Trophoblast cell (in vitro differentiated cells and primary cell): ENCODE data around the gene BATF3.

Source experiments
- DNase-seq, 2 donors: peaks; one replicate each; pipeline ENCODE4 v3.0.0-alpha.2; 2016
- H2AFZ ChIP-seq: 2 replicates; pipeline ENCODE4 v1.6.1; 2013; ENCODE audit warnings: low read length, moderate library complexity, mild to moderate bottlenecking; ENCODE audit not compliant: insufficient read depth, poor library complexity
- H2AK5ac ChIP-seq: 2 replicates; pipeline ENCODE4 v1.6.1; 2013; ENCODE audit warnings: mild to moderate bottlenecking, low read length
- H2BK120ac ChIP-seq: 2 replicates; pipeline ENCODE4 v1.6.1; 2013; ENCODE audit warnings: low read length, mild to moderate bottlenecking, moderate library complexity; ENCODE audit not compliant: insufficient read depth, poor library complexity
- H2BK12ac ChIP-seq: 2 replicates; pipeline ENCODE4 v1.6.1; 2013; ENCODE audit warnings: mild to moderate bottlenecking, low read length, moderate library complexity
- H2BK5ac ChIP-seq: 2 replicates; pipeline ENCODE4 v1.6.1; 2013; ENCODE audit warnings: low read length, low read depth, moderate library complexity, mild to moderate bottlenecking; ENCODE audit not compliant: poor library complexity
- H3K14ac ChIP-seq: 2 replicates; pipeline ENCODE4 v1.6.1; 2013; ENCODE audit warnings: mild to moderate bottlenecking, low read length
- H3K18ac ChIP-seq: 2 replicates; pipeline ENCODE4 v1.6.1; 2013; ENCODE audit warnings: mild to moderate bottlenecking, low read length
- H3K23ac ChIP-seq: 2 replicates; pipeline ENCODE4 v1.6.1; 2013; ENCODE audit warnings: low read length
- H3K27ac ChIP-seq: 2 replicates; pipeline ENCODE4 v1.5.1; 2013; ENCODE audit warnings: low read depth, mild to moderate bottlenecking, inconsistent platforms, low read length, moderate library complexity
- H3K27me3 ChIP-seq: 2 replicates; pipeline ENCODE4 v1.6.1; 2013; ENCODE audit warnings: inconsistent platforms, mild to moderate bottlenecking, low read length, moderate library complexity; ENCODE audit not compliant: insufficient read depth
- H3K36me3 ChIP-seq, 2 experiments: 1 replicate in 1 of 2; 2 replicates in 1 of 2; pipeline ENCODE4 v1.6.1; 2013; ENCODE audit warnings: low read length in 2 of 2, mild to moderate bottlenecking in 2 of 2, moderate library complexity in 1 of 2; ENCODE audit not compliant: insufficient read depth in 2 of 2, control insufficient read depth in 1 of 2
- H3K4ac ChIP-seq: 2 replicates; pipeline ENCODE4 v1.6.1; 2013; ENCODE audit warnings: low read depth, mild to moderate bottlenecking, low read length, moderate library complexity
- H3K4me1 ChIP-seq, 2 experiments: 1 replicate in 1 of 2; 2 replicates in 1 of 2; pipeline ENCODE4 v1.6.1; 2013; ENCODE audit warnings: low read length in 2 of 2, mild to moderate bottlenecking in 2 of 2, moderate library complexity in 1 of 2; ENCODE audit not compliant: insufficient read depth in 2 of 2, control insufficient read depth in 1 of 2
- H3K4me2 ChIP-seq: 2 replicates; pipeline ENCODE4 v1.6.1; 2013; ENCODE audit warnings: inconsistent platforms, mild to moderate bottlenecking, low read length, moderate library complexity
- H3K4me3 ChIP-seq: 2 replicates; pipeline ENCODE4 v1.5.1; 2013; ENCODE audit warnings: mild to moderate bottlenecking, low read depth, low read length, inconsistent platforms
- H3K79me1 ChIP-seq: one replicate; pipeline ENCODE4 v1.6.1; 2013; ENCODE audit warnings: low read length
- H3K79me2 ChIP-seq: 2 replicates; pipeline ENCODE4 v1.6.1; 2013; ENCODE audit warnings: low read length, mild to moderate bottlenecking; ENCODE audit not compliant: control insufficient read depth, insufficient read depth, poor library complexity
- H3K9ac ChIP-seq: 2 replicates; pipeline ENCODE4 v1.6.1; 2013; ENCODE audit warnings: mild to moderate bottlenecking, low read length
- H3K9me3 ChIP-seq: 2 replicates; pipeline ENCODE4 v1.6.1; 2013; ENCODE audit warnings: low read depth, mild to moderate bottlenecking, control low read depth, inconsistent platforms, low read length; ENCODE audit not compliant: insufficient read depth
- H4K12ac ChIP-seq: 2 replicates; pipeline ENCODE4 v1.6.1; 2013; ENCODE audit warnings: low read depth, mild to moderate bottlenecking, low read length, moderate library complexity
- H4K8ac ChIP-seq: 2 replicates; pipeline ENCODE4 v1.6.1; 2013; ENCODE audit warnings: low read depth, mild to moderate bottlenecking, low read length, moderate library complexity
- H4K91ac ChIP-seq: one replicate; pipeline ENCODE4 v1.6.1; 2013; ENCODE audit warnings: low read depth, mild to moderate bottlenecking, low read length, moderate library complexity
- WGBS: extraction: QIAGEN DNeasy Blood & Tissue Kit; methylation state at CpG from one replicate; pipeline ENCODE4 v1.1.7; 2013; ENCODE audit warnings: missing lambda C conversion rate; ENCODE audit not compliant: insufficient read length, insufficient coverage; ENCODE audit errors: extremely low coverage; 5-methylcytosine and 5-hydroxymethylcytosine counted together

Gene BATF3

GRCh38 chr1:212700223-212700891 lies 717 bp upstream of the BATF3 start:
- H3K23ac ChIP-seq = no peak overlapping the region
- WGBS = no CpG with 5 or more reads among the region's 56 CpGs
- no peak overlapping the region for H4K91ac ChIP-seq
- DNase-seq = peak; percentile 26 to 44
- H2BK12ac ChIP-seq = no peak overlapping the region
- H4K12ac ChIP-seq = no peak overlapping the region
- H3K79me1 ChIP-seq = no peaks in the 10 kb centered on the region
- H3K4me3 ChIP-seq = peak overlapping the region; percentile 66
- no peaks in the 10 kb centered on the region for H3K79me2 ChIP-seq
- H3K18ac ChIP-seq = no peak overlapping the region
- H4K8ac ChIP-seq = no peak overlapping the region
- H3K4ac ChIP-seq = no peak overlapping the region
- H3K9me3 ChIP-seq = peaks cover 3% of the 10 kb centered on the region
- no peak overlapping the region for H3K14ac ChIP-seq
- no peak overlapping the region for H2AFZ ChIP-seq
- H2BK5ac ChIP-seq = no peak overlapping the region
- no peak overlapping the region for H3K27ac ChIP-seq
- no peak overlapping the region for H3K9ac ChIP-seq
- H3K4me1 ChIP-seq = peaks cover 13 to 14% of the 10 kb centered on the region in 2 experiments
- H3K4me2 ChIP-seq = peak overlapping the region; percentile 92
- no peaks in the 10 kb centered on the region for H3K36me3 ChIP-seq
- no peak overlapping the region for H2BK120ac ChIP-seq
- no peak overlapping the region for H2AK5ac ChIP-seq
- peaks cover 37% of the 10 kb centered on the region for H3K27me3 ChIP-seq

GRCh38 chr1:212699104-212699624 lies 476 bp downstream of the BATF3 start:
- Histone ChIP-seq H3K18ac (no peak overlapping the region), H3K79me1 (no peaks in the 10 kb centered on the region), H2BK12ac (no peak overlapping the region), H3K27me3 (peaks cover 37% of the 10 kb centered on the region), H3K4me1 (peaks cover 13 to 14% of the 10 kb centered on the region in 2 experiments), H2AFZ (no peak overlapping the region), H3K9me3 (peaks cover 3% of the 10 kb centered on the region), H2BK120ac (no peak overlapping the region), H3K4ac (no peak overlapping the region), H3K36me3 (no peaks in the 10 kb centered on the region), H4K12ac (no peak overlapping the region), H3K79me2 (no peaks in the 10 kb centered on the region), H3K14ac (no peak overlapping the region), H3K9ac (no peak overlapping the region), H3K23ac (no peak overlapping the region), H3K27ac (no peak overlapping the region), H2BK5ac (no peak overlapping the region), H3K4me2 (peak overlapping the region; percentile 92), H4K8ac (no peak overlapping the region), H3K4me3 (peak overlapping the region; percentile 63), H4K91ac (no peak overlapping the region), H2AK5ac (no peak overlapping the region)
- peak; percentile 45 to 62 for DNase-seq
- WGBS = no CpG with 5 or more reads among the region's 42 CpGs

GRCh38 chr1:212698467-212699103 lies 1.1 kb downstream of the BATF3 start:
- Histone ChIP-seq H3K23ac (no peak overlapping the region), H3K79me1 (no peaks in the 10 kb centered on the region), H2BK120ac (no peak overlapping the region), H4K8ac (no peak overlapping the region), H2BK5ac (no peak overlapping the region), H3K4me2 (peak overlapping the region; percentile 92), H4K12ac (no peak overlapping the region), H3K14ac (no peak overlapping the region), H3K4ac (no peak overlapping the region), H3K27ac (no peak overlapping the region), H3K79me2 (no peaks in the 10 kb centered on the region), H3K4me3 (peak overlapping the region; percentile 63), H2AK5ac (no peak overlapping the region), H3K9ac (no peak overlapping the region), H2BK12ac (no peak overlapping the region), H3K4me1 (peaks cover 13 to 14% of the 10 kb centered on the region in 2 experiments), H2AFZ (no peak overlapping the region), H4K91ac (no peak overlapping the region), H3K9me3 (peaks cover 3% of the 10 kb centered on the region), H3K36me3 (no peaks in the 10 kb centered on the region), H3K18ac (no peak overlapping the region), H3K27me3 (peaks cover 37% of the 10 kb centered on the region)
- peak; percentile 18 to 32 for DNase-seq
- no CpG with 5 or more reads among the region's 12 CpGs for WGBS

GRCh38 chr1:212696721-212697331 lies 2.8 kb downstream of the BATF3 start:
- Histone ChIP-seq H4K91ac (no peak overlapping the region), H4K8ac (no peak overlapping the region), H3K18ac (no peak overlapping the region), H3K79me1 (no peaks in the 10 kb centered on the region), H2BK120ac (no peak overlapping the region), H3K14ac (no peak overlapping the region), H4K12ac (no peak overlapping the region), H3K79me2 (no peaks in the 10 kb centered on the region), H2AFZ (no peak overlapping the region), H3K27ac (no peak overlapping the region), H2AK5ac (no peak overlapping the region), H3K4me3 (no peak overlapping the region), H3K4me1 (peaks cover 13 to 14% of the 10 kb centered on the region in 2 experiments), H3K23ac (no peak overlapping the region), H3K4me2 (no peak overlapping the region), H3K9me3 (peaks cover 3% of the 10 kb centered on the region), H3K27me3 (peaks cover 36% of the 10 kb centered on the region), H3K36me3 (no peaks in the 10 kb centered on the region), H3K9ac (no peak overlapping the region), H2BK12ac (no peak overlapping the region), H3K4ac (no peak overlapping the region), H2BK5ac (no peak overlapping the region)
- no CpG with 5 or more reads among the region's 13 CpGs for WGBS
- no peak for DNase-seq
